ENCODE measurements around the gene APOC3.
"Not testable (repeated sequence)": the region's sequence is repeated elsewhere in the genome, so short reads cannot be mapped to it uniquely, and the experiment has no call there.

The APOC3 gene

GRCh38 chr11:116829525-116830183 lies at the start of gene APOC3:
TSS of gene APOC3 (plus strand) at chr11:116829907. CDS start at chr11:116830583, 676 bp downstream.
- no peak for DNase-seq

GRCh38 chr11:116782728-116783127 lies 47.0 kb upstream of the APOC3 start:
- DNase-seq = no peak

GRCh38 chr11:116786326-116786725 lies 43.4 kb upstream of the APOC3 start:
- DNase-seq = no peak

- DNase-seq = no peak
Observed at GRCh38 chr11:116786966-116787365, 42.7 kb upstream of the APOC3 start.

GRCh38 chr11:116787436-116787785 lies 42.3 kb upstream of the APOC3 start:
- DNase-seq = no peak

GRCh38 chr11:116787786-116788486 lies 41.8 kb upstream of the APOC3 start, which contains the start of gene ZPR1:
TSS of gene ZPR1 (minus strand) at chr11:116788023. CDS start at chr11:116787990, 33 bp downstream.
- peak; percentile 82 for DNase-seq

GRCh38 chr11:116788534-116788933 lies 41.2 kb upstream of the APOC3 start:
- DNase-seq = no peak

- no peak for DNase-seq
Observed at GRCh38 chr11:116788975-116789374, 40.7 kb upstream of the APOC3 start.

- no peak for DNase-seq
Observed at GRCh38 chr11:116790167-116791001, 39.3 kb upstream of the APOC3 start.

GRCh38 chr11:116791002-116791812 lies 38.5 kb upstream of the APOC3 start:
- peak; percentile 74 for DNase-seq

GRCh38 chr11:116791813-116792143 lies 37.9 kb upstream of the APOC3 start, which contains the start of gene APOA5:
TSS of gene APOA5 (minus strand) at chr11:116791879. CDS start at chr11:116791860, 19 bp downstream.
- no peak for DNase-seq

- DNase-seq = no peak
Observed at GRCh38 chr11:116792144-116792868, 37.4 kb upstream of the APOC3 start.

- DNase-seq = no peak
Observed at GRCh38 chr11:116792869-116793771, 36.6 kb upstream of the APOC3 start.

- DNase-seq = no peak
Observed at GRCh38 chr11:116793772-116794097, 36.0 kb upstream of the APOC3 start.

GRCh38 chr11:116794851-116795250 lies 34.9 kb upstream of the APOC3 start:
- DNase-seq = no peak

- DNase-seq = no peak
Observed at GRCh38 chr11:116796548-116796947, 33.2 kb upstream of the APOC3 start.

- DNase-seq = no peak
Observed at GRCh38 chr11:116797816-116798215, 31.9 kb upstream of the APOC3 start.

GRCh38 chr11:116798368-116798767 lies 31.3 kb upstream of the APOC3 start:
- DNase-seq = no peak

- DNase-seq = no peak
Observed at GRCh38 chr11:116800610-116801009, 29.1 kb upstream of the APOC3 start.

- DNase-seq = not testable (repeated sequence)
Observed at GRCh38 chr11:116801662-116802061, 28.0 kb upstream of the APOC3 start.

- DNase-seq = no peak
Observed at GRCh38 chr11:116804001-116804400, 25.7 kb upstream of the APOC3 start.
